ENCODE data around the gene MTHFR.
"Not testable (repeated sequence)": the region's sequence is repeated elsewhere in the genome, so short reads cannot be mapped to it uniquely, and the experiment has no call there.

The MTHFR gene

DNA sequence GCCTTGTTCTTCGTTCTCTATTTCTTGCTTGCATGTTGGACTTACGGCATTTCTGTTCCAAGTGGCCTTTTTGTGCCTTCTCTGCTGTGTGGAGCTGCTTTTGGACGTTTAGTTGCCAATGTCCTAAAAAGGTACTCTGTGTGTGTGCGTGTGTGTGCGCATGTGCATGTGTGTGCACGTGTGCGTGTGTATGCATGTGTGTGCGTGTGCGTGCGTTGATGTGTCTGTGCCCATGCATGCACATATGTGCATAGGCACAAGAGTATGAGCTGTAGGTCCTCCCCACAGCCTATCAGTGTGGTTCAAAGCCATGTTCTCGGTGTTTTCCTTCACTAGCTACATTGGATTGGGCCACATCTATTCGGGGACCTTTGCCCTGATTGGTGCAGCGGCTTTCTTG lies 28.1 kb upstream of the MTHFR start:
- DNase-seq (ENCODE audit: low read depth, low spot score), result no peak
- H3K27ac ChIP-seq, result no peak overlapping the region

DNA sequence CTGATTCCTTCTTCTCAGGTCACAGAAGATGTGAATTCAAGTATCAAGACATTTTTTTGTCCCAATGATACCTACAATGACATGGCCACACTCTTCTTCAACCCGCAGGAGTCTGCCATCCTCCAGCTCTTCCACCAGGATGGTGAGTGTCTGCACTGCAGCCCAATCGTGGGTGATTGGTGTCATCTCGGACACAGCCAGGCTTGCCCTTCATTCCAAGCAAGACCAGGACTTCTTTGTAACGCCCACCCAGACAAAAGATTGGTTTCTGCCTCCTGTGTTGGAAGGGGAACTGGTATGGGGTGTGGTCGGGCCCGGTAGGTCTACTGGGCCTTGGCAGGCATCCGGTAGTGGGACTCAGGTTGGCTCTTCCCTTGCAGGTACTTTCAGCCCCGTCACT lies 27.7 kb upstream of the MTHFR start:
- H3K27ac ChIP-seq, result no peak overlapping the region
- no peak for DNase-seq (ENCODE audit: low read depth, low spot score)

DNA sequence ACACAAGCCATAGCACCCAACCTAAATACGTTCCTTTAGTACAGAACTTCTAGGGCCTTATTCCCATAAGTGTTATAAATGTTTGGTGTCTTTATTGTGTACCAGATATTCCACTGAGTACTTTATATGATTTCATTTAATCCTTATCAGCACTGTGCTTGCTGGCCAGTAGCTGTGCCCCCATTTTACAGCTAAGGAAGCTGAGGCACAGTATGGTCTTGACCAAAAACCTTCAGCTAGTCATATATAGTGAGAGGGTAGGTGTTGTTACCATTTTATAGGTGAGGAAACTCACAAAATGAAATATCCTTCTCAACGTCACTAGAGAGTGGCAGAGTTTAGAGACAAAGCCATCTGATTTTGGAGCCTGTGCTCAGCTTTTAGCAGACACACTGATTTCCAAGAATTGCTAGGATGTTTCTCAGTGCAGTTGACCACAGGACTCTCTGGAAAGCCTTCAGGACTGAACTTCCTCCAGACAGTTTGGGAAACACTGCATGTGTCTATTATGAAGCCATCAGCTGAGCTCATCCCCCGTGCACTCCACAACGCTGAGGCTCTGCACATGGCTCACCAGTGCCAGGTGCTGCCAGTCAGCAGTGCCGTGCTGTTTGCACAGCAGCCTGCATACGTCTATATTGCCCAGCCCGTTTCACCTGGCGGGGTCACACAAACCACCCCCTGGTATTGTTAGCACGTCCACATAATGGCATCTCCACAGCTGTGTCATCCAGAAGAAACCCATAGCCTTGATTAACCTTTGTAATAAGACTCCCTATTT lies 26.4 kb upstream of the MTHFR start:
- H3K27ac ChIP-seq, result no peak overlapping the region
- DNase-seq (ENCODE audit: low read depth, low spot score), result no peak

DNA sequence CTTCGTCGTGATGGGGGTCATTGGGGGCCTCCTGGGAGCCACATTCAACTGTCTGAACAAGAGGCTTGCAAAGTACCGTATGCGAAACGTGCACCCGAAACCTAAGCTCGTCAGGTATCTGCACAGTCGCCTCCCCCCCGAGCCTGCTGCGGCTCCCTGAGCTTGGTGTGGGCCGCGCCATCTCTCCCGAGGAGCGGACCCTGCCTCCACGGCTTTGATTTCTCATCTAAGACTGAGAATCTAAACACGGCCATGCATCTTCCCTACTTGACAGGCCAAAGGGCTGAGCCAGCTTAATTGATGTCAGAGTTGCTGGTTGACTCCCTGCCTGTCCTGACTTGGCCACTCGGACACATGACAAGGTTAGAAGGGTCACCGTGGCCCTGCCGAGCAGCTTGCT lies 22.7 kb upstream of the MTHFR start:
- H3K27ac ChIP-seq, result no peak overlapping the region
- no peak for DNase-seq (ENCODE audit: low read depth, low spot score)

DNA sequence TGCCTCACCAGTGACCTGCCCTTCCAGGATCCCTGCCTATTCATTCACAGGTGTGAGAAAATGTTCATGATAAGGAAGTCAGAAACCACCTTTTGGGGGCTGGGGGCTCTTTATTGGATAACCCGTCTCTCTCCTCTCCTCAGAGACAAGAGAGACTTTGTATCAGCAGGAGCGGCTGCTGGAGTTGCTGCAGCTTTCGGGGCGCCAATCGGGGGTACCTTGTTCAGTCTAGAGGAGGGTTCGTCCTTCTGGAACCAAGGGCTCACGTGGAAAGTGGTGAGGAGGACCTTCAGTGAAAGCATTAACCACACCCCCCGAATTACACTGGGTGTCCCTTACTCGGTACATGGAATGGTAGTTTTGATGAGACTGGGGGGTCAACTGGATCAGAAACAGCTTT lies 21.2 kb upstream of the MTHFR start:
- DNase-seq (ENCODE audit: low read depth, low spot score), result no peak
- no peak overlapping the region for H3K27ac ChIP-seq

DNA sequence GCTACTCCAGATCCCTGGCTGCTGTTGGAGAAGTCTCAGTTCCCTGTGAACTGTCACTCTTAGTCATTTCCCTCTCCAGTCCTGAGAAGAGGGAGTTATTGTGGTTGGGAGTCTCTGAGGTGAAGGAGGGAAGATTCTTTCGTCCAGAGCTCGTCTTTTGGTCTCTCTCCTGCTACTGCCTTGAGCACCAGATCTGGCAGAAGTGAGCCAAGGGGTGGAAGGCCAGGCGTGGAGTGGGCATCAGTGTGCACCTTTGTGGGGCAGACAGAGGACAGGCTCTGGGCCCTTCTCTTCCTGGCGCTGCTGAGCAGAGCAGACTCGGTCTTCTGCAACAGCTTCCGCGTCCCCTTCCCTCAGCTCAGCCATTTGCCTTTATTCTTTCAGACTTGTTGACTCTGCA lies 19.4 kb upstream of the MTHFR start:
- H3K27ac ChIP-seq, result no peak overlapping the region
- no peak for DNase-seq (ENCODE audit: low read depth, low spot score)

DNA sequence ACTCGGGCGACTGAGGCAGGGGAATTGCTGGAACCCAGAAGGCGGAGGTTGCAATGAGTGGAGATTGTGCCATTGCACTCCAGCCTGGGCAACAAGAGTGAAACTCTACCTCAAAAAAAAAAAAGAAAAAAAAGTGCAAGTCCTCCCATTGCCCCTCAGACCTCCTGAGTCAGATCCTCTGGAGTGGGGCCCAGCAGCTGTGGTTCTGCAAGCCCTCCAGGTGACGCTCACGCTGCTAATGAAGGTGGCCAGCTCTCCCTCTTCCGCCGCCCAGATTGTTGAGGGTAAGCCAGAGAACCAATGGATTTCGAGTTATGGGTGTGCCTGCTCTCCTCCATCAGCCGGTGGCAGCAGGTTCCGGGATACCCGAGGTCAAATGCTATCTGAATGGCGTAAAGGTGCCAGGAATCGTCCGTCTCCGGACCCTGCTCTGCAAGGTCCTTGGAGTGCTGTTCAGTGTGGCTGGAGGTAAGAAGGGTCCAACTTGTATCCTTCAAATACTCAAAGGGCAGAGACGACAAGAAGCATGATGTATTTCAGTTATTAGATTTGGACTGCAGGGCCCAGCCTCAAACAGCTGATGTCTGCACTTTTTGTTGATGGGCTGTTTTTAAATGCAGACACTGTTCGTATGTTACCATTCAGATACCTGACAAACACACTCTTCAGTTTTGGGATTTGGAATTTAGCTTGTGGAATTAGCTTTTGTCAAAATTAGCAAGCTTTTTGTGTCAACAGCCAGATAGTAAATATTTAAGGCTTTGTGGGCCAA lies 17.8 kb upstream of the MTHFR start:
- no peak for DNase-seq (ENCODE audit: low read depth, low spot score)
- no peak overlapping the region for H3K27ac ChIP-seq

DNA sequence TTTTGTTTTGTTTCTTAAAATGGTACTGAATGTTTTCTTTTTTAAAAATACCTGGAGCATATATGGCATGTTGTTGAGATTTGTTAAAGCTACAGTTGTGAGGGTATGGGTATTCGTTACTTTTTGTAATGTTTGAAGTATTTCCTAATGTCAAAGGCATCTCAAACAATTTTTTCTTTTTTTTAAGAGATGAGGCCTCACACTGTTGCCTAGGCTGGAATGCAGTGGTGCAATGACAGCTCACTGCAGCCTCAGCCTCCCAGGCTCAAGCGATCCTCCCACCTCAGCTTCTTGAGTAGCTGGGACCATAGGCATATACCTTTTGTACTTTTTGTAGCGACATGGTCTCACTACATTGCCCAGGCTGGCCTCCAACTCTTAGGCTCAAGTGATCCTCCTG lies 16.3 kb upstream of the MTHFR start:
- no peak overlapping the region for H3K27ac ChIP-seq

DNA sequence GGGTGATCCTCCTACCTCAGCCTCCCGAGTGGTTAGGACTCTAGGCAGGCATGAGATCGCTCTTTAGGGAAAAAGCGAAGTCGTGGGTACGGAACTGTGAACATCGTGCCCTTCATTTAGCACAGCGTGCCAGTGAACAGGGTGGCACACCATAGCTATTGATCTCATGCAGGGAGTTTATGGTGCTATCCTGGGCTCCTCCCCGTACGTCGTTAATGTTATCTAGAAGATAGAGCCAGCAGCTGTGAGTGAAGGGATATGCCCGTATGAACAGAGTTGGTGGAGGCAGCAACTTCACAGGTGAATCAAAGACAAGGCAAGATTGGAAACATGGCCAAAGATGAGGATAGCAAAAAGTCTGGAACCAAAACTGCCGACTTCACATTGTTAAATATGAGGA lies 11.4 kb upstream of the MTHFR start:
- H3K27ac ChIP-seq, result no peak overlapping the region
- no peak for DNase-seq (ENCODE audit: low read depth, low spot score)

More for the DNA sequence above, 16.3 kb upstream of the MTHFR start:
- no peak for DNase-seq (ENCODE audit: low read depth, low spot score)

DNA sequence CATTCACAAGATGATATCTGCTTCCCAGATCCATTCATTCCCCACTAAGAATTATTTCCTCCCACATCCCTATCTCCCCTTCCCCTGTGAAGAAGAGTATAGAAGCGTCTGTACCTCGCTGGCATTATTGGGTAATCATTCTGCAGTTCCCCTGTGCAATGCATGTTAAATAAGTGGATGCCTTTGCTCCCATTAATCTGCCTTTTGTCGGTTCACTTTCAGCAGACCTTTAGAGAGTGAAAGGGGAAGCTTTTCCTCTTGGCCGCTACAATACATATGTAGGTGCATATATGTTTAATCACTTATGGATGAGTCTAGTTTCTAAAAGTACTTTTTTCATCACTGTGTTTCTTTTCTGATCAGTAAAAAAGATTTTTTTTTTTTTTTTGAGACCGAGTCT lies 7.3 kb upstream of the MTHFR start:
- H3K27ac ChIP-seq, result no peak overlapping the region
- DNase-seq (ENCODE audit: low read depth, low spot score), result no peak

DNA sequence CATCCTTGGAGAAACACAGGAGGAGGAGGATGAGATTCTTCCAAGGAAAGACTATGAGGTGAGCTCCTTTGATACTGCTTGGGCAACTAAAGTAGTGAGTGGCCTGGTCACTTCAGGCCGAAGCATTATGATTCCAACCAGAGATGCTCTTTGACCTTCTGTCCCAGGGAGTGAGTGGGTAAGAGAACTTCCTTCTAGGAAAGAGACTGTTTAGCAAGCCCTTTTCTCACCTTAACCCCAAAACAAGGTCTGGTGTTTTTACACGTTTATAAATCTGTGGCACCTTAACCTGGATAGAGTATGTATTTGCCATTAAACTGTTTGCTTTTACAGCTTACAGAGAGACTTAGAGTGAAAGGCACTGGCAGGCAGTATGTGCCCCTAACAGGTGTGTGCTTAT lies 1.4 kb upstream of the MTHFR start:
- peak overlapping the region; percentile 98 for H3K27ac ChIP-seq
- DNase-seq (ENCODE audit: low read depth, low spot score), result no peak

DNA sequence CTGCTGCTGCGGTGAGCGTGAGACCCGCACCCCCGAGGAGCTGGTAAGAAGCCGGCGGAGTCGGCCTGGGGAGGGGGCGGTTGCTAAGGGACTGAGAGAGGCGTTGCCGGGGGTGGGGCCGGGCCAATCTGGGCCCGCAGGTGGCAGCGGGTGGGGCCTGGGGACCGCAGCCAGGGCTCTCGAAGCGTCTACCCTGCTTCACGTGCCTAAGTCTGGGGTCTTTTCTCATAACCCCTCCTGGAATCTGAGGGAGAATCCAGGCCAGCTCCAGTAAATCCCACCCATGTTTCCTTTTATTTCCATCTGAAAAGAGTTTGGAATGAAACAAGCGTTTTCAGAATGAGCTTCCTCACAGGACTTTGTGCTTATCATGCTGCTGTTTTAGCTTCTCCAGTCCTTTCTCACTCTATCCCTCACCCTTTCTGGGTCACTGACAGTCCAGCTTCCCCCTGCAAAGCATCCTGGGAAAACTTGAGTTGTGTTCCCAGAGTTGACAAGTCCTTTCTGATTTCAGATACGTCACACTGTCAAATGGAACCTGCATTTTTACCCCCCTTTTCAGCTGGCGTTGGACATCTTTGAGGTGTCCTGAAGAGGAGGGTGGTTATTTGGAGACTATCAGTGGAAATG lies 658 bp upstream of the MTHFR start:
- DNase-seq (ENCODE audit: low read depth, low spot score), result no peak
- peak overlapping the region; percentile 98 for H3K27ac ChIP-seq

DNA sequence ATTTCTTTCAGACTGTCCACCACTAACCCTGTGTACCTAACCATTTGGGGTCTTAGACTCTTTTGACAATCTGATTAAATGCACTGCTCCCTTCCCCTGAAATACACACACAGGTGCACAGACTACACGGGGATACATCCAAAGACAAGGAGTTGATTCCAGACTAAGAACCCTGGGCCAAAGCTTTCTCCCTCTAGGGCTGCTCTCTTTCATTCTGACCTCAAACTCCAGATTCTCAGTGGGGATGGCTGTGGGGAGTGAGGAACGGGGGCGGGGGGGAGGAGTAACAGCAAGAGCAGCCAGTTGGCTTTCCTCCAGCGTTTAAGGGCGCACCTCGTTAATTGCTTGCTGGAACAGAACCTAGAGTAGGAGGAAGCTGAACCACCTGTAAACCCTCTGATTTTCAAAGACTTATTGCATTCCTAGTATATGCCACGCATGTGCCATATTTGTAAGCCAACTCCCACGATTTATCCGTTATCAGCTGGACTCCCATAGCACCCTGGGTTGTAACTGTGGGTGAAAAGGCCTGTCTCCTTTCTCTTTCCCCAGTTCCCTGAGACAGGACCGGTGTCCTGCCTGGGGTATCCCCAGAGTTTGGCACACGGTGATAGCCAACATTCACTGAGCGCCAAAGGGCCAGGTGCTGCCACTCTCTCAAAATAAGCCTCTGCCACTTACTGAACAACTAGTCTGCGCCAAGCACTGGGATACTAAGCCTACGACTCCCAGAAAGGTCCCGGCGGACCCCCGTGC lies 920 bp downstream of the MTHFR start:
- H3K27ac ChIP-seq, result peak overlapping the region; percentile 98
- no peak for DNase-seq (ENCODE audit: low read depth, low spot score)

DNA sequence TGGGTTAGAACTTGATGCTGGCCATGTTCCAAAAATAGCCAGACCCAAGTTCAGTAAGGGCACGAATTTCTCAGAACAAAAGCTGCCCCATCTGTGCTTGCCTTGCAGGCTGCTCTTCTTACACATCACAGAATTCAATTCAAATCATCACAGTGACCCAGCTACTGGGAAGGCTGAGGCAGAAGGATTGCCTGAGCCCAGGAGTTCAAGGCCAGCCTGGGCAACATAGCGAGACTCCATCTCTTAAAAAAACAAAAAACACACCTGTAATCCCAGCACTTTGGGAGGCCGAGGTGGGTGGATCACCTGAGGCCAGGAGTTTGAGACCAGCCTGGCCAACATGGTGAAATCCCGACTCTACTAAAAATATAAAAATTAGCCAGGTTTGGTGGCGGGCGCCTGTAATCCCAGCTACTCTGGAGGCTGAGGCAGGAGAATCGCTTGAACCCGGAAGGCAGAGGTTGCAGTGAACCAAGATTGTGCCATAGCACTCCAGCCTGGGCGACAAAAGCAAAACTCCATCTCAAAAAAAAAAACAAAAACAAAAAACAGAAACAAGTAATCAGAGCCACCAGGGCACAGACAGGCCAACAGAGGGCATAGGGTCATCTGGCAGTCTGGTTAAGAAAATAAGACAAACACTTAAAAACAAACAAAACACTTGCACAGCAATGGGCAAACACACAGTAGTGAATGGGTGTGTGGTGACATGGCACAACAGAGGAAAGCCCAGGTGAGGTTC lies 1.7 kb downstream of the MTHFR start:
- not testable (repeated sequence) for DNase-seq (ENCODE audit: low read depth, low spot score)
- peak overlapping the region; percentile 98 for H3K27ac ChIP-seq

DNA sequence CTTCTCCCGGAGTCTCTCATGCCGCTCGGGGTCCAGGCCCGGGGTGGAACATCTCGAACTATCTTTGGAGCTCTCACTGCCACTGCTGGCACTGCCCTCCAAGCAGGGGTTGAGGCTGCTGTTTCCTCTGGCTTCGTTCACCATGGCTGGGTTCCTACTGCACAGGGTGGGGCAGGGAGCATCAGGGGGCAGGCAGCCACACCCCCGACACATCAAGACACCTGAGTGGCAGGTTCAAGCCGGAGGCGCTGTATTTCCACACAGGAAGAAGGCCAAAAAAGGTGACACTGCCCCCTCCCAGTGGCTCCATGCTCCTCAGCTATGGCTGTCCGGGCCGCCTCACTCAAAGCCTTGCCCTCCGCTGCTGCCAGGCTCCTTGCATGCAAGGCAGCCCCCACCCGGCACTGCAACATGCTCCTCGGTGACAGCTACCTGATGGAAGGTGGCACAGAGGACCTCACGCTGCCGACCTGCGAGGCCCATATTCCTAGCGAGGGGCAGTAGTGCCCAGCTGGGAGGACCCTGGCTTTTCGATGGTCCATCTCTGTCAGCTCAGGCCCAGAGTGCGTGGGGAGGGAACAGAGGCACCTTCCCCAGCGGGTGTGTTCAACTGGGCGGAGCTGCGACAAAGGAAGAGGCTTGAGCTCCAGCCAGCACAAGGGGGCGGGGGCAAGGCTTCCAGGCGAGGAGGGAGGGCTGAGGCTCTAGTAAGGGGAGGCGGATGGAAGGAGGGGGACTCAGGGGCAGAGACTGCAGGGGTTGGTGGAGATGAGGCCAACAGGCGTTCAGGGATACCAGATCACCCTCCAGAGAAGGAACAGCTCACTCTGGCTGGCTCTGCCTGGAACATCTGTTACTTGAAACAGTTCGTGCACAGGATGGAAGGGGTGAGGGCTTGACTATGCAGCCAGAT lies 2.5 kb downstream of the MTHFR start:
- DNase-seq (ENCODE audit: low read depth, low spot score), result no peak
- peak overlapping the region; percentile 98 for H3K27ac ChIP-seq

DNA sequence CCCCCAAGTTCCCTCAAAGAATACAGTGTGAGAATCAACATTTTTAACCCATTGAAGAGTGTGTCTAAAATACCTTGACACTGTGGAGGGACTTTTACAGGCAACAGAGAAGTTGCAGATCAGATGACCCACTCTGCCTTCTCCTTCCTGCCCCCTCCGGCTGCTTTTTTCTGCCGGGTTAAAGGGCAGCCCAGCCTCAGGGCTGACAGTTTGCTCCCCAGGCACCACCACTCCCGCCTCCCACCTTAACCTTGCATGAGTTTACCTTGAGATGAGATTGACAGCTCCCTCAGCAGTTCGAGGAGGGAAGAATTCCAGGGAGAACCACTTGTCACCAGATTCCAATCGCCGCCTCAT lies 3.2 kb downstream of the MTHFR start:
- no peak overlapping the region for H3K27ac ChIP-seq
- no peak for DNase-seq (ENCODE audit: low read depth, low spot score)

DNA sequence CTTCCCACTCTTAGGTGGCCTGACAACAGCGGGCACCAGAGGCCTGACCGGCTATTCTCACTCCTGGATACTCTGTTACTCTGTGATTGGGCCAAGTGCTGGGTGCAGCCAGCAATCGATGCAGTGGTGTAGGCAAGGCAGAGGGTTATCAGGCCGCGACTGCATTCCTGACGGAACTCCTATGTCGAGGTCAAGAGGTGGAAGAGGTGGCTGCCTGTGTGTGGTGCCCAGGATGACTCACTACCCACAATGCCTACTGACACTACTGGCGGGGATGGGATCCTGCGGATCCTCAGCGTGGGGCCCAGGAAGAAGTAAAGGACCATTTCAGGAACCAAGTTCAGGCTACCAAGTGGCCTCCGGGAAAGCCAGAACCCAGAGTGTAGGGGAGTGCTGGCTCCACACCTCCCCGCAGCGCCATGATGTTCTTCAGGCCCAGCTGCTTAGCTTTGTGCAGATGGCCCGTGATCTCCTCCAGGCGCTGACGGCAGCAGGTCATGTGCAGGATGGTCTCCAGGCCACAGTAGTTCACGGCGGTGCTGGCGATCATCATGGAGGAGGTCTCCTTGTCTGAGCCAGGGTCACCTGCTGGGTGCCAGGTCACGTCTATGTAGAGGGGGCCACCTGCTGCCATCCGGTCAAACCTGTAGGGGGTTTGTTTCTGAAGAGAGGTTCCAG lies 4.9 kb downstream of the MTHFR start:
- no peak overlapping the region for H3K27ac ChIP-seq
- no peak for DNase-seq (ENCODE audit: low read depth, low spot score)

DNA sequence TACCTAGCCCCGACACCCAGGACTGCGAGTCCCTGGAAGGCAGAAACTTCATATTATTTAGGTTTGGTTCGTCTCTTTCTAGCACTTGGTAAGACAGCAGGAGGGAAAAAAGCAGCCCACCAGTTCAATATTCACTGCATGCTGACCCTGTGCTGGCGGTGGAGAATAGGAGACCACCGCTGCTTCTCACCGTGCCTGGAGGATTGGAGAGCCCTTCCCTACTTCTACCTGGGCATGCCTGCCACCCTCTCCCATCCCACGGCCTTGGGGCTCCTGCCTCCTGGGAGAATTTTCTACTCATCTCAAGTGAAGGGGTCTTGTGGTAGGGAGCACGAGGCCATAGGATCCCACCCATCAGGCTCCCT lies 5.4 kb downstream of the MTHFR start:
- DNase-seq (ENCODE audit: low read depth, low spot score), result no peak
- H3K27ac ChIP-seq, result no peak overlapping the region

DNA sequence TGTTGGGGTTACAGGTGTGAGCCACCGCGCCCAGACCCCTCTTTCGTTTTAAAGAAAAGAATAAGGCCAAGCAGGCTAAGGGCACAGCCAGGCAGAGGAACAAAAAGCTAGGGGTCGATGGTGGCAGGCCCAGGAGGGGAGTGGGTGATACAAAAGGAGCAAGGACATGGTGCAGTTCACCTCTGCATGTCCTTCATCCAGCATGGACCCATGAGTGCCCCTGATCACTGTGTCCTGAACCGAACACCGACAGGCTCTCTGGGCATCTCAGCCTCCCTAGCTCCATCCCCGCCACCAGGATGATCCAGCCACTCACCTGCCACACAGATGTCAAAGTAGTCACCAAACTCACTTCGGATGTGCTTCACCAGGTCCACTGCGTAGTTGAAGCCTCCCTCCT lies 5.9 kb downstream of the MTHFR start:
- no peak for DNase-seq (ENCODE audit: low read depth, low spot score)
- no peak overlapping the region for H3K27ac ChIP-seq

Measured in epithelial cell of prostate (primary cell).